GM18951 (cell line): ENCODE data around the gene RNF212.

Experiments
- POLR2A ChIP-seq: IDR thresholded peaks from 4 replicates; pipeline ENCODE4 v1.6.1; 2011; ENCODE audit warnings: mild to moderate bottlenecking; ENCODE audit not compliant: insufficient read length, insufficient read depth; ENCODE audit errors: extremely low read depth
- in situ Hi-C: fragments of 300-500 bp; cut with MboI; formaldehyde crosslinking; loops from one replicate; pipeline ENCODE4 v1.12.0; 2022; ENCODE audit warnings: low sequenced_read_pairs, mixed read lengths, inconsistent platforms; ENCODE audit not compliant: unreplicated experiment

The RNF212 gene

DNA sequence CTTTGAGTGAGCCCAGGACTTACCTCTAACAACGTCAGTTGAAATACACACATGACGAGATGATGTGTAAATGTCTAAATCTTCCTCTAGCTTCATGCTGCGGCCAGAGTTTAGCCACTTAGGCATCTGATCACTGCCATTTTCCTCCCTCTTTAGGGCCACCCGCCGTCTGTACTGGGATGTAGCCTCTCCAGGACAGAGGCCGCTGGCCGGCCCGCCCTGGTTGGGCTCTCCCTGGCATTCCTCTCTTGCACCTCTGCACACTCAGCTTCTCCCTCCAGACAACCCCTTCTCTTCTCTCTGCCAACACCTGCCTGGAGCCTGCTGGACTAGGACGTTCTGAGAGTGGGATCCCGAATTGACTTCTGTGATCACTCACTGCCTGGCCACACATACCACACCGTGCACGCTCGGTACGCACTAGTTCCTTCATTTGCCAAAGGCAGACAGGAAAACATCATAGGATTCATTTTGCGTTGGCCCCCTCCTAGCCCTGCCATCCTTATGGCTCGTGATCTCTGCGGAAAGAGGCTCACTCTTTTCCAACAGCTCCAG lies 33.6 kb downstream of the RNF212 start:
- no peak for TF ChIP-seq POLR2A
- in situ Hi-C loops, result no loop called here

DNA sequence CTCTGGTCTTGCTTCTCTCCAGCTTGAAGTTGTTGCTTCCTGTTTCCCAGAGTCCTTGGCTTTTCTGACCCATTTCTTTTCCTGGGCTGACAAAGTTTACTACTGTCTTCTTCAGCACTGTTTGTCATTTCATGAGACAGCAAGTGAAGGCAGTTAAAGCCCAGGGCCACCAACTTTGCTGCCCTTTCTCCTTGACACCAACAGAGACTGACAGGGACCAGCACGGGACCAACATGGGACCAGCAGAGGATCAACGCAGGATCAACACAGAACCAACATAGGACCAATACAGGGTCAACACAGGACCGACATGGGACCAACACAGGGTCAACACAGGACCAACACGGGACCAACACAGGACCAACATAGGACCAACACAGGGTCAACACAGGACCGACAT lies 34.9 kb downstream of the RNF212 start:
- in situ Hi-C loops, result no loop called here
- TF ChIP-seq POLR2A, result no peak

DNA sequence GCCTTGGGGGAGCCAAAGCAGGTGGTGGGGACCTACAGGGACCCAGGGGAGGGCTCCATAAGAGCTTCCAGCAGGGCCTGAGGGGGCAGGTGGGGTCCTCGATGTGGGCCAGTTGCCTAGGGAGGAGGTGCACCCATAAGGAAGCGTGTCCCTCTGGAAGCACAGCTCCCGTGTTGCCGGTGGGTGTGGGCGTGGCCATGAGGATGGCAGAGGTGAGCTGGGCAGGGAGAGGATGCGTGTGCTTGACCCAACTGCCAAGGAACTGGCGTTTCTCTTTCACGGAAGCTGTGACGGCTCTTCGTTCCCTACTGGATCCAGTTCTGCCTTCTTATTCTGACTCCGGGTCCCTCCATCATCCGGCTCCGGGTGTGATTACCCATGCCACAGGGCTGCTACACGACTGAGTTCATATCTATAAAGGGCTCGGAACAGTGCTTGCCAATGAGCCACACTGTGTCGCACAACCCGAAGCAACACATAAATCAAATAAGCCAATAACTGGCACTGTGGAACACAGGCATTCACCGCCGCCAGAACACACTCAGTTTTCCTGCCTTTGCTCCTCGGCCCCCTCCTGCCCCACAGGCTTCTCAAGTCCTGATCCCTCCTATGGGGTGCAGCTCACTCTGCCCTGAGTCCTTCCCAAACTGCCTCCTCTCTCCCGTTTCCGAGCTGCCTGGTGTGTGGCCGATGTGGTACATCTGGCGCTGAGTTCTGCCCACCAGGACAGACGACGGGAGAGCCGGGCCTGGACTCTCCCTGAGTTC lies 35.5 kb downstream of the RNF212 start:
- in situ Hi-C loops, result no loop called here
- no peak for TF ChIP-seq POLR2A

DNA sequence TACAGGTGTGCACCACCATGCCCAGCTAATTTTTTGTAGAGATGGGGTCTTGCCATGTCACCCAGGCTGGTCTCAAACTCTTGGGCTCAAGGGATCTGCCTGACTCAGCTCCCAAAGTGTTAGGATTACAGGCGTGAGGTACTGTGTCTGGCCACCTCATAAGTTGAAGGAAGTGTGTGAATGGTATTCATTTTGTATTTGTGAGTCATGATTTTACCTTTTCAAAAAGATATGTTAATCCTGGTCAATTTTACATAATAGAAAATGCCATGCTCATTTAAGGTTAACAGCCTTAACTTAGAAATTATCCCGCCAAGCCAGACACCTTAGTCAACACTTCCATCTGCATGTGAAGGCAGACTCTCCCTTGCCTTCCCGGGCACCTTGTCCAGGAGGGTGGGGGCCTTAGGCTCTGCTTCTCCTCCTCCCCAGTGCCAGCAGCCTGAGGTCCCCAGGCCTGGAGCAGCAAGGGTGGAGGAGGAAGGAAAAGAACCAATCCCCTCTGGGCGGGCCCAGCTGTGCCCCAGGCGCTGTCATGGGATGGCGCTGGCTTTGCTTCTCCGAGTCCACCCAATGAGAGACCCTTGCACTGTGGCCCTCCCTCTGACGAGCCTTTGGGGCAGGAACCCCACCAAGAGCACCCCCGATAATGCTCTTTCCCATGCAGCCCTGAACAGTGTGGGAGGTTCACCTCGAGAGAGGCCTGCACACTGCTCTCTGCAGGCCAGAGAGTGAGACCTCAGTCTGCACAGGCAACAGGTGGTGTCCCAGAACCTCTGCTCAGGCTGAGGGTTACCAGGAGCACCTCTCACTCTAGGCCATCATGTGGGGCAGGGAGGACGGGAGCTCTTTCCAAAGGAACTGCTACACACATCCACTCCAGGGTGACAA lies 37.3 kb downstream of the RNF212 start:
- TF ChIP-seq POLR2A, result no peak

DNA sequence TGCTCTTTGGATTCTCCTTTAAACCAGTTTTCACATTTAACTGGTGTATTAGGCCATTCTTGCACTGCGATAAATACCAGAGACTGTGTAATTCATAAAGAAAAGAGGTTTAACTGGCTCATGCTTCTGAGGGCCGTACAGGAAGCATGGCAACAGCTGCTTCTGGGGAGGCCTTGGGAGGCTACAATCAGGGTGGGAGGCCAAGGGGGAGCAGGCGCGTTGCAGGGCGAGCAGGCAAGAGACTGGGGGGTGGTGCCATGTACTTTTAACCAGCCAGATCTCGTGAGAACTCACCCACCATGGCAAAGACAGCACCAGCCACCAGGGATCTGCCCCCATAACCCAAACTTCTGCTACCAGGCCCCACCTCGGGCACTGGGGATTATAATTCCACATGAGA lies 38.1 kb downstream of the RNF212 start:
- in situ Hi-C loops, result no loop called here
- no peak for TF ChIP-seq POLR2A

More for the DNA sequence above, 37.3 kb downstream of the RNF212 start:
- in situ Hi-C loops, result no loop called here

DNA sequence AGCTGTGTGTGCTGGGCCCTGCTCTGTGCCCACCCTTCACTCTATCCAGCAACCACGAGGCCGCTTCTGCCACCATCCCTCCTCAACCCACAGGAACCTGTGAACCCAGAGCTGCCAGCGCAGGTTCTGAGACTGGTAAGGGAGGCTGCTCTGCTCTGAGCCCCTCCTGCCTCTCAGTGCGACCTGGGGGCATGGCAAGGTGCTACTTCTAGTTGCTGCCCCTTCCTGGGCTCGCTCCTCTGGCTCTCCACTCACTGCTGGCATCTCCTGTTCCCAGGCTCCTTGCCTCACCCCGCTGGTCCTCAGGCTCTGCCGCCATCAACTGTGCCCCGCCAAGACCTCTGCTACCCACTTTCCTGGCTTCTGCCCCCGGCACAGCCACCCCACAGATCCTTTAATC lies 39.3 kb downstream of the RNF212 start:
- in situ Hi-C loops, result no loop called here
- no peak for TF ChIP-seq POLR2A

DNA sequence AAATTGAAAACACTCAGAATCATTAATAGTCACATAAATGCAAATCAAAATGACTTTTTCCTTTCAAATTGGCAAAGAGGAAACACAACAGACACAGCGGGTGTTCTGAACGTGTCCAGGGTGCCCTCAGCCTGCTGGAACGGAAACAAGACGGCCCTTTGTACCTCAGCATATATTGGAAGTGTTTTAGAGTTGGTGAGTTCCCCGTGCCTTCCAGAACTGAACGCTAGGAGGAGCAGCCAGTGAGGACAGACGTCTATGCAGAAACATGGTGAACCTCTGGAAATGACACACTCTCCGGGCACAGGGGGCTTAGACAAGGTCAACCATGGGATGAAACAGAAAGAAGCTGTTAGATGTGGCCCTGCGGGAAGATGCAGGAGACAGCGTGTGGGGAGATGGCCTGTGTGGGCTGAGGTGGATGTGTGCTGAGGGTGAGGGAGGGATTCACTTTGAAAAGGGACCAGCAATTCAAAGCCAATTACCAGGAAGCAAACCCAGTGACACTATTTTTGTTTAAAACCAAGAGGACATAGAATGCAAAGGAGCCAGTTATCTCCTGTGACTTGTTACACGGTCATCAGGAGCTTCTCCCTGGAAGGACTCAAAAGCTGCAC lies 40.4 kb downstream of the RNF212 start:
- no peak for TF ChIP-seq POLR2A
- in situ Hi-C loops, result no loop called here

DNA sequence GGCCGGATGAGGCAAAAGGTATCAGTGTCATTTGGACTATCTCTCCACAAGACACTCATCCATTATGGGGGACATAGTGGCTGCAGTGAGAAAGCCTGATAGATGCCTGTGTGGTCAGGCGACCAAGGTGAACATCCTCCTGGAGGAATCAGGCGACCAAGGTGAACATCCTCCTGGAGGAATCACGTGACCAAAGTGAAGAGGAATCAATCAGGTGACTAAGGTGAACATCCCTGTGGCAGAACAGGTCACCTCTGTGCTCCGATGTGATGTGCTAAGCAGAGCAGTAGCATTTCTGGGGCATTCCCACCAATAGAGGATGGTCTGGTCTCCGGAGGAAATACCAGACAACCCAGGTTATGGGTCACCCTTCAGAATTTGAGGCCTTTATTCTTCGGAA lies 44.0 kb downstream of the RNF212 start:
- in situ Hi-C loops, result no loop called here
- TF ChIP-seq POLR2A, result no peak

DNA sequence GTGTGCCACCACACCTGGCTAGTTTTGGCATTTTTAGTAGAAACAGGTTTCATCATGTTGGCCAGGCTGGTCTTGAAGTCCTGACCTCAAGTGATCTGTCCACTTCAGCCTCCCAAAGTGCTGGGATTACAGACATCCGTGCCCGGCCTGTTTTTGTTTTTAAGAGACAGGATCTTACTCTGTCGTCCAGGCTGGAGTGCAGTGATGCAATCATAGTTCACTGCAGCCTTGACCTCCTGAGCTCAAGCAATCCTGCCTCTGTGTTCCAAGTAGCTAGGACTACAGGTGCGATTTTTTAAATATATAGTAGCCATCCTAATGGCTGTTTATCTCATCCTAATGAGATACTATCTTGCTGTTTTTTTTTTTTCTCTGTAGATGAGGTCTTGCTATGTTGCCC lies 47.6 kb downstream of the RNF212 start:
- in situ Hi-C loops, result no loop called here

DNA sequence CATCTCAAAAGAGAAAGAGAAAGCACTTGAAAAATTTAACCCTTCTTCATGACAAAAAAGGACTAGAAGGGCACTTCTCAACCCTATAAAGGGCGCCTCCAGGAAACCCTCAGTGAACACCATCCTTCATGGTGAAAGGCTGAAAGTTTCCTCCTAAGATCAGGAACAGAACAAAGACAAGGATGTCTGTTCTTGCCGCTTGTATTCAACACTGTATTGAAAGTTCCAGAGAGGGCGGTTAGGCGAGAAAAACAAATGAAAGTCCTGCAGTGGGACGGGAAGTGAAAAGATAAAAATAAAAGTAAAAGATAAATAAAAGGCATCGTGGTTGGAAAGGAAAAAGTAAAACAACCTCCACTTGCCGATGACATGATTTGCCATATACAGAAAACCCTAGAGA lies 50.9 kb downstream of the RNF212 start:
- in situ Hi-C loops, result no loop called here
- no peak for TF ChIP-seq POLR2A

More for the DNA sequence above, 47.6 kb downstream of the RNF212 start:
- TF ChIP-seq POLR2A, result no peak

DNA sequence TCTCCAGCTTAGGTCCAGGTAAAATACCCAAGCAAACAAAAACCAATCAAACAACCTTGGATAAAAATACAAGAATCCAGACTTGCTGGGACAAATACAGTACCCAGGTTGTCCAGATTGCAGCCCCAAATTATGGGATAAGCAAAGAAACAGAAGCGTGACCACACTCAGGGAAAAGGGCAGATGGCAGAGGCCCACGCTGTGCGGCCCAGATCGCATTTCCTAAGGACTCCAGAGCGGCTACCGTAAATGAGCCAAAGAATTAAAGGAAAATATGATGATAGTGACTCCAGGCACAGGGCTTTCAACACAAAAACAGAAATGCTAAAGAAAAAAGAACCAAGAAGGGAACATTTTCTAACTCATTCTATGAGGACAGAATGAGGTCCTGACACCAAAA lies 51.6 kb downstream of the RNF212 start:
- in situ Hi-C loops, result no loop called here
- TF ChIP-seq POLR2A, result no peak

DNA sequence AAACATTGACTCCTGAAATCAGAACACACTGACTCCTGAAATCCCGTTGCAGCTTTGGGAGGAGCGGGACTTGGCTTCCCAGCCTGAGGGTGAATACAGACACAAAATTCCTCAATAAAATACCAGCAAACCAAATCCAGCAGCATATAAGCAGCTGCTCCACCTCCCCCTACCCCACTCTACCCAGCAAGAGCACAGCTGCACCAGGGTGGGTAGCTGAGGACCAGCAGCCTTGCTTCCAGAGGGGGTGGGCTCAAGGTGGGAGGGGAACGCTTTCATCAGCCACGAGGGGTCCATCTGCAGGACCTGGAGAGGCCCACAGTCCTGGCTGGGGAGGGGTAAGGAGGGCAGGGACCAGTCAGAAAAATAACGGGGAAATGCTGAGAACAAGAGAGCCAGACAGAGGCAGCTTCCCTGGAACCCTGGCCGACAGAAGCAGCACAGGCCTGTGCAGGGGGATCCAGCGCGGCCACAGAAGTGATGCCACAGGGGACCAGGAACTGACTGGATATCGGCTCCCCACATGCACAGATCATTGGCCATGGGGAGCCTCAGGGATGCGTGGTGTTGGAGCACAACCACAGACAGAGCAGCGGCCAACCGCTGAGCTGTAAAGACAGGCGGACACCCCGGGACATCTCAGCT lies 52.2 kb downstream of the RNF212 start:
- TF ChIP-seq POLR2A, result no peak
- in situ Hi-C loops, result no loop called here

DNA sequence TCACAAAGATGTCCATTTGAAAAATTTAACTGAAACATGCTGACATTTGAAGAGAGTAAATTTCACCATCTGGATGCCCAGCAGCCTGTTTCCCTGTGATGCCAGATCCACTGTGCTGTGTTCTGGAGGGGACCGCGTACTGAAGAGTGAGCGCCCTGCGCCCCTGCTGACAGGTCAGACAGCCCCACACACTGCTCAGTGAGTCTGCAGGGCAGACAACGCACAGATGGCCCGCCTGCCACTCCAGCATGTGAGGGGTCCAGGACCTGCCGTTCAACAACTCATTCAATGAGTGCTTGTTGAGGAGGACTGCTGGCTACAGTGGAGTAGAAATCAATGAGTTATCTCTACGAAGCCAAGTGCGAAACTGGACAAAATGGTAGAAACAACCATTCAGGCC lies 52.7 kb downstream of the RNF212 start:
- in situ Hi-C loops, result no loop called here
- TF ChIP-seq POLR2A, result no peak
